Measurements from ENCODE around the gene PNPLA5.

PNPLA5 gene

GRCh38 chr22:43889860-43890253 is 2.0 kb downstream of the PNPLA5 start:
- Mint-ChIP-seq H3K4me1 (ENCODE audit: low read depth) (no peaks in the 10 kb centered on the region), H3K36me3 (no peaks in the 10 kb centered on the region), H3K27me3 (peaks cover 25% of the 10 kb centered on the region), H3K27ac (no peak overlapping the region), H3K9me3 (ENCODE audit: low read depth) (no peaks in the 10 kb centered on the region), H3K4me3 (no peak overlapping the region)

DNA sequence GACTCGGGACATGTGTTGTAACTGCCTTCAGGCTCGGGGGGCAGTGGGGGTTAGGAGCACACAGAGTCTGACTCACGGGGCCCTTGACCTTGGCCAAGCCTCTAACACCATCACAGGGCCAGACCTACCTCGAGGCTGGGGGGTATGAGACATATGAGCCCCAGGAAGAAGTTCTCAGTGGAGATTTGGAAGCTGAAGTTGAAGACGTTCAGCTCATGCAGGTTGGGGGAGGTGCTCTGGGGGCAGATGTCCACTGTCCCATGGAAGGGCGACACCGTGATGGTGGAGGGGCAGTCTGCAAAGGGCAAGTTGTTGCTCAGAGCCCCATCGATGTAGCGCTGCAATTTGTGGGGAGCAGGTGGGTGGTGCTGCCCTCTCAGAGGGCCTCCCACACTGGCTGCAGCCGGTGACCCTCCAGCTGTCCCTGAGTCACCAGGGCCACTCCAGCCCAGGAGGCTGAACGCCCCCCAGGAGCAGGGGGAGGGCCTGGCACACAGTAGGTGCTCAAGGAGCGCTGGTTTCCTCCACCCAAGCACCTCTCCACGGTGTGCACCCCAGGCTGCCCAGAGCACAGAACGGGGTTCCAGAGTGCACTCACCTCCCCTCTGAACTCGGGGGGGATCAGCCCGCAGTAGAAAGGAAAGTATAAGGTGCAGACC is 2.5 kb downstream of the PNPLA5 start:
- Mint-ChIP-seq H3K9me3 (ENCODE audit: low read depth) (no peaks in the 10 kb centered on the region), H3K36me3 (no peaks in the 10 kb centered on the region), H3K4me1 (ENCODE audit: low read depth) (no peaks in the 10 kb centered on the region), H3K27me3 (peaks cover 25% of the 10 kb centered on the region), H3K27ac (no peak overlapping the region), H3K4me3 (no peak overlapping the region)

- H3K36me3 Mint-ChIP-seq: no peaks in the 10 kb centered on the region
- H3K4me3 Mint-ChIP-seq: no peak overlapping the region
- H3K4me1 Mint-ChIP-seq (ENCODE audit: low read depth): no peaks in the 10 kb centered on the region
- no peaks in the 10 kb centered on the region for H3K9me3 Mint-ChIP-seq (ENCODE audit: low read depth)
- H3K27me3 Mint-ChIP-seq: peaks cover 25% of the 10 kb centered on the region
- H3K27ac Mint-ChIP-seq: no peak overlapping the region
These were observed 3.1 kb downstream of the PNPLA5 start for GRCh38 chr22:43888740-43889139.

DNA sequence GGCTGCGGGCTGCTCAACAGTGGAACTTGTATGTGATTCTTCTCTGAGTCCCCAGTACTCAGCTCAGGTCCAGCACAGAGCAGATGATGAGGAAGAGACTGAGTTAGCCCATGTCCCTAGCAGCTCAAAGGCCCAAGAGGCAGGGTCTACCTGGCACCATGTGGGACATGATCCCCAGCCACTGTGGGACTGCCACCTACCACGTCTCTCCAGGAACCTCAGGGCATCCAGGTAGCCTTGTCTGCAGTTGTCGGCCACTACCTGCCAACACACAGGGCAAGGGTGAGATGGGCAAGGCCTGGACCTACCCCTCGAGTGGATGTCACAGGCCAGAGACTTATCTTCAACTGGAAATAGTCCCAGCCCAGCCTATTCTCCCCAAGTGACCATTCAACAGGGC is 4.4 kb downstream of the PNPLA5 start:
- Mint-ChIP-seq H3K4me3 (no peak overlapping the region), H3K36me3 (no peaks in the 10 kb centered on the region), H3K27me3 (peaks cover 26% of the 10 kb centered on the region), H3K4me1 (ENCODE audit: low read depth) (no peaks in the 10 kb centered on the region), H3K27ac (no peak overlapping the region), H3K9me3 (ENCODE audit: low read depth) (no peaks in the 10 kb centered on the region)

- Mint-ChIP-seq H3K27ac (no peak overlapping the region), H3K27me3 (peaks cover 23% of the 10 kb centered on the region), H3K4me3 (no peak overlapping the region)
These were observed 5.6 kb downstream of the PNPLA5 start for GRCh38 chr22:43886231-43886630.

DNA sequence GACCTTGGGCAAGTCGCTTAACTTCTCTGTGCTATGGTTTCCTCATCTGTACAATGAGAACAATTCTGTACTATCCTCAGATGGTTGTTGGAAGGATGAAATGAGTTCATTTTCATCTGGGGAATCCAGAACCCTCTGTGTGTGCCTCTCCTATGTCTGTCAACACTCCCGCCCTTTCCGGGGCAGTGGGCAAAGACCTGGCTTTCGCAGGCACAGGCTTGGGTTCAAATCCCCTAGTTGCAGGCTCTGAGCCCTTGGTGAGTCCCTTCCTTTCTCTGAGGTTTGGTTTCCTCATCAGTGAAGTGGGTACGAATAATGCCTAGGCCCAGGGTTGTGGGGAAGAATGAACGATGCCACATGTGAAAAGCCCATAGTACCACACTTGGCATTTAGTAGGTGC is 6.0 kb downstream of the PNPLA5 start:
- no peaks in the 10 kb centered on the region for H3K36me3 Mint-ChIP-seq
- H3K9me3 Mint-ChIP-seq (ENCODE audit: low read depth): no peaks in the 10 kb centered on the region
- peaks cover 23% of the 10 kb centered on the region for H3K27me3 Mint-ChIP-seq
- no peak overlapping the region for H3K27ac Mint-ChIP-seq
- H3K4me3 Mint-ChIP-seq: no peak overlapping the region
- H3K4me1 Mint-ChIP-seq (ENCODE audit: low read depth): no peaks in the 10 kb centered on the region

More at GRCh38 chr22:43886231-43886630, 5.6 kb downstream of the PNPLA5 start:
- H3K4me1 Mint-ChIP-seq (ENCODE audit: low read depth): no peaks in the 10 kb centered on the region
- no peaks in the 10 kb centered on the region for H3K36me3 Mint-ChIP-seq
- H3K9me3 Mint-ChIP-seq (ENCODE audit: low read depth): no peaks in the 10 kb centered on the region

DNA sequence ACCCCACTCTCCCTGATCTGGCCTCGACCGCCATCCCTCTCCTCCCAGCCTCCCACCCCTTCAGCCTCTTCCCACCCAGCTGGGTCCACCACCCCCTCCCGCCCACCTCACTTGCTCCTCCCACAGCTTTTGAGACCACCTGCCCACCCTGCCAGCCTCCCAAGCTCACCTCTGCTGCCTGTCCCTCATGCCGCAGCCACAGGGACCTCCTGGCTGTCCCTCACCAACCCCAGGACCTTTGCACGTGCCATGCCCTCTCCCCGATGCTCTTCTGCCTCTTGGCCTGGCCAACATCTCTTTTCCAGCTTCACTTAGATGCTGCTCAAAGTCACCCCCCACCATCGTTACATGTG is 6.5 kb downstream of the PNPLA5 start:
- Mint-ChIP-seq H3K27ac (no peak overlapping the region), H3K36me3 (no peaks in the 10 kb centered on the region), H3K9me3 (ENCODE audit: low read depth) (no peaks in the 10 kb centered on the region), H3K4me3 (no peak overlapping the region), H3K4me1 (ENCODE audit: low read depth) (no peaks in the 10 kb centered on the region), H3K27me3 (peaks cover 18% of the 10 kb centered on the region)

GRCh38 chr22:43884600-43885318 is 7.1 kb downstream of the PNPLA5 start:
- Mint-ChIP-seq H3K36me3 (no peaks in the 10 kb centered on the region), H3K4me1 (ENCODE audit: low read depth) (no peaks in the 10 kb centered on the region), H3K27me3 (peaks cover 15% of the 10 kb centered on the region), H3K27ac (no peak overlapping the region), H3K9me3 (ENCODE audit: low read depth) (no peaks in the 10 kb centered on the region), H3K4me3 (no peak overlapping the region)

DNA sequence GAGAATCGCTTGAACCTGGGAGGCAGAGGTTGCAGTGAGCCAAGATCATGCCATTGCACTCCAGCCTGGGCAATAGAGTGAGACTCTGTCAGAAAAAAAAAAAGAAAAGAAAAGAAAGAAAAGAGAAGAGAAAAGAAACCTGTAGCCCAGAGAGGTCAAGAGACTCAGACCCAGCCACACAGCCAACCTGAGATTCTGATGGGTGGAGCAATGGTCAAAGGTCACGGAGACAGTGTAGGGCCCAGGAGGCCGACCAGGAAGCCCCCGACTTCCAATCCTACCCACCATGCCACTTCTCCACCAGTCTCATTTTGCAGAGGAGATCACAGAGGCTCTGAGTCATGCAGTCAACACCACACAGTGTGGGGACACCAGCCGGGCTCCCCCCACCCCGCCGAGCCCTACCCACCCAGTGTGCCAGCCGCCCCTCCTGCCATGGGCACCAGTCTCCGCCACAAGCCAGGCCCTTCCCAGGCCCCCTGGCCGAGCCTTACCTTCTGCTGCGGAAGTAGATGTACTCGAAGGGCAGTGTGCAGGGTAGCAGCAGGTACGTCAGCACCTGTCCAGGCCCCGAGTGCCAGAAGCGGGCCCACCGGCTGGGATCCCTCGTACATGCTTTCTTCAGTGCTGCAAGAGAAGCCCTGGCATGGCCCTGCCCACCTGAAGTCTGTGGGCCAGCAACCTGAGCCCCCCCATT is 7.9 kb downstream of the PNPLA5 start:
- no peaks in the 10 kb centered on the region for H3K4me1 Mint-ChIP-seq (ENCODE audit: low read depth)

GRCh38 chr22:43883012-43883661 is 8.7 kb downstream of the PNPLA5 start:
- Mint-ChIP-seq H3K9me3 (ENCODE audit: low read depth) (no peaks in the 10 kb centered on the region), H3K4me3 (no peak overlapping the region), H3K4me1 (ENCODE audit: low read depth) (no peaks in the 10 kb centered on the region), H3K27ac (no peak overlapping the region), H3K27me3 (peaks cover 15% of the 10 kb centered on the region), H3K36me3 (no peaks in the 10 kb centered on the region)

More for the DNA sequence above, 7.9 kb downstream of the PNPLA5 start:
- H3K36me3 Mint-ChIP-seq: no peaks in the 10 kb centered on the region
- no peaks in the 10 kb centered on the region for H3K9me3 Mint-ChIP-seq (ENCODE audit: low read depth)
- H3K27me3 Mint-ChIP-seq: peaks cover 14% of the 10 kb centered on the region
- H3K27ac Mint-ChIP-seq: no peak overlapping the region
- H3K4me3 Mint-ChIP-seq: no peak overlapping the region

DNA sequence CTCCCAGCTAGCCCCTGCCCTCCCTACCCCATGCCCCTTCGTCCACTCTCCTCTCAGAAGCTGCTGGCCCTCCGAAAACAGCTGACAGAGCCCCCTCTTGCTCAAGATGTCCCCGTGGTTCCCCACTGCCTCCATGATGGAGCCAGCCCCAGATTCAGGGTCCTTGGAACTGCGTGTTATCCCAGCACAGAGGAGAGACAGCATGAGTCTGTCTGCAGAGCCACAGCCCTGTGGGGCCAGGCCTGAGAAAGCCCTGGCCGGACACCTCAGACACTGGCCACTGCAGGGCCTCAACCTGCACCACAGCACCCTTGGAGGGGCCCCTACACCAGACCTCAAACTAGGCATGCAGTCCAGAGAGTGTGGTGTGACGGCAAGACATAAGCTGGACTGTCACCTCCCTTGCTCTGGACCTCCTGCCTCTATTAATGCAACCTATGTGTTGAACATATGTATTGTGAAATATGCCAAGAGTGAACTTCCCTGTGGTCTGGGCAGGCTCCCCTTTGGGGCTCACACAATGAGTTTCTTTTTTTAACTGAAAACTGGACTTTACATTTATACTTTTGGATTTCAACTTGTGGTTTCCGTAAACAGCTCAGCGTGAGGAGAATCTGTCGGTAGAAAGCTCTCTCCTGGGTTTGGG is 9.6 kb downstream of the PNPLA5 start:
- Mint-ChIP-seq H3K9me3 (ENCODE audit: low read depth) (no peaks in the 10 kb centered on the region), H3K27ac (no peak overlapping the region), H3K4me3 (no peak overlapping the region), H3K36me3 (no peaks in the 10 kb centered on the region), H3K27me3 (peaks cover 16% of the 10 kb centered on the region), H3K4me1 (ENCODE audit: low read depth) (no peaks in the 10 kb centered on the region)

DNA sequence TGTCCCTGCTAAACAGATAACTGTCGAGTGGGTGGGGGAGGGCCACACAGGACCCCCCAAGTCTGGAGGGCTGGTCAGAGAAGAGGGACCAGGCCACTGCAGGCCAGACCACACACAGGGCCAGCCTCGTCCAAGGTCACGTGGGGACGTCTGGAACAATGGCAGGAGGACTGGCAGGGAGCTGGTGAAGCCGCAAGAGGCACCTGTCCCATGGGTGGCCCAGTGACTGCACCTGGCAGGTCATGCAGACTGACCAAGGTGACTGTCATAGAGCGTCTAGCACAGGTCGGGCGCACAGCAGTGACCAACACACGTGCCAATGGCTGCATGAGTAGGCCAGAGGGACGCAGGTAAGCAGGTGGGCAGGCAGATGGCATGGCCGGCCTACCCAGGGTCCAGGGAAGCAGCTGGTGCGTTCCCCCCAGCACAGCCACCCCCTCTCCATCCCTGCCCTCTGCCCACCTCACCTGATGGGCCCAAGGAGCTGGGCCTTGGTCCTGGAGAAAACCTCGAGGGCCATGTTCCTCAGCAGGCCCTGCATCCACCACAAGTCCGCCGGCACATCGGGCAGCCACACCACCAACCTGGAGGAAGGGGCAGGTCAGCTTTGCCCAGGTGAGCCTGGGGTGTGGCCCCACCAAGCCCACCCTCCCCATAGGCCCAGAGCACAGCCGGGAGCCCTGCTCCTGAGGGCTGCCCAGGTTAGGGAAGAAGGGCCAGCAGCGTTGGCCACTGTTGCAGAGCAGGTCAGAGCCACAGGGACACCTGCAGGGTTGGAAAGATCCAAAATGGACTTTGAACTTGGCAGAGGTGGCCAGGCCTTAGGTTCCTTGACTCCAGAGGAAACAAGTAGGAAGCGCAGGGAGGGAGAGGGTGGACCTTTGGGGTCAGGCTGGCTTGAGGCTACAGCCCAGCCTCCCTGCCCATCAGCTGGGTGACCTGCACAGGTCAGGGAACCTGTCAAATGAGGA is 10.4 kb downstream of the PNPLA5 start:
- H3K36me3 Mint-ChIP-seq: no peaks in the 10 kb centered on the region
- no peak overlapping the region for H3K4me3 Mint-ChIP-seq
- peaks cover 16% of the 10 kb centered on the region for H3K27me3 Mint-ChIP-seq
- H3K9me3 Mint-ChIP-seq (ENCODE audit: low read depth): no peaks in the 10 kb centered on the region
- H3K4me1 Mint-ChIP-seq (ENCODE audit: low read depth): no peaks in the 10 kb centered on the region
- no peak overlapping the region for H3K27ac Mint-ChIP-seq

DNA sequence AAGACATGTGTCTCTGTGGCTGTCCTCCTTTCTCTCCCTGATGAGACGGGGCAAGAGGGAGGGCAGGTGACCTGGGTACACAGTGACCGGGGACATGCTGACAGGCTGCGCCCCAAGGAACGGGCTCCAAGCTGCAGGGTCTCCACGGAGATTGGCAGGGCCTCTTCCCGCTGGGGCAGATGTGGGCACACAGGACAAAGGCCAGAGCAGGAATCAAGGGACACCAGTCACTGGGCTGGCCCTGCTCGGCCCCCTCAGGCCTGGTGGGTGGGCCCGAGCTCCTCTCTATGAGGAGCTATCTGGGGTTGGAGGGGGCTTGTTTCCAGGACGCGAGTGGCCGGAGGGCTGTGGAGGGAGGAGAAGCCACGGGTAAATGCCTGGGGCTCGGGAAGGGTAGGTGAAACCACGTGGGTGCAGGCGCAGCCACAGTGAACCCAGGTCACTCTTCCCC is 11.2 kb downstream of the PNPLA5 start:
- H3K27me3 Mint-ChIP-seq: peaks cover 19% of the 10 kb centered on the region
- no peaks in the 10 kb centered on the region for H3K36me3 Mint-ChIP-seq
- H3K9me3 Mint-ChIP-seq (ENCODE audit: low read depth): no peaks in the 10 kb centered on the region
- no peak overlapping the region for H3K4me3 Mint-ChIP-seq
- no peaks in the 10 kb centered on the region for H3K4me1 Mint-ChIP-seq (ENCODE audit: low read depth)
- H3K27ac Mint-ChIP-seq: no peak overlapping the region

Measured in activated naive CD8-positive, alpha-beta T cell (primary cell).